GM21447 (cell line): Measurements from ENCODE around the gene ANKRD44.
A peak's percentile ranks its signal among the peaks of the same experiment; 100 is the strongest.

ENCODE experiments used
- ATAC-seq: cut with Tn5 transposase; IDR thresholded peaks from one replicate; pipeline ENCODE4 v1.9.1; 2021; ENCODE audit not compliant: unreplicated experiment

Gene ANKRD44

GRCh38 chr2:197184959-197185586 lies 125.5 kb downstream of the ANKRD44 start:
- no peak for ATAC-seq

- ATAC-seq: no peak
Observed at GRCh38 chr2:197183355-197183754, 127.2 kb downstream of the ANKRD44 start.

- no peak for ATAC-seq
Observed at GRCh38 chr2:197182668-197183067, 127.9 kb downstream of the ANKRD44 start.

GRCh38 chr2:197181491-197181890 lies 129.1 kb downstream of the ANKRD44 start:
- ATAC-seq: no peak

- no peak for ATAC-seq
Observed at GRCh38 chr2:197179744-197180498, 130.7 kb downstream of the ANKRD44 start.

- no peak for ATAC-seq
Observed at GRCh38 chr2:197176522-197176921, 134.1 kb downstream of the ANKRD44 start.

GRCh38 chr2:197174539-197175094 lies 136.0 kb downstream of the ANKRD44 start:
- ATAC-seq: no peak

- no peak for ATAC-seq
Observed at GRCh38 chr2:197171582-197171981, 139.0 kb downstream of the ANKRD44 start.

- ATAC-seq: no peak
Observed at GRCh38 chr2:197170208-197170607, 140.4 kb downstream of the ANKRD44 start.

GRCh38 chr2:197168705-197169104 lies 141.9 kb downstream of the ANKRD44 start:
- ATAC-seq: peak; percentile 51

- ATAC-seq: no peak
Observed at GRCh38 chr2:197167608-197168314, 142.8 kb downstream of the ANKRD44 start.

- ATAC-seq: no peak
Observed at GRCh38 chr2:197165020-197165419, 145.6 kb downstream of the ANKRD44 start.

GRCh38 chr2:197164141-197164754 lies 146.3 kb downstream of the ANKRD44 start:
- no peak for ATAC-seq

- no peak for ATAC-seq
Observed at GRCh38 chr2:197163712-197164140, 146.9 kb downstream of the ANKRD44 start.

- ATAC-seq: no peak
Observed at GRCh38 chr2:197161774-197162173, 148.8 kb downstream of the ANKRD44 start.

GRCh38 chr2:197159661-197160211 lies 150.8 kb downstream of the ANKRD44 start:
- peak; percentile 75 for ATAC-seq

- ATAC-seq: no peak
Observed at GRCh38 chr2:197158591-197159550, 151.7 kb downstream of the ANKRD44 start.

- ATAC-seq: no peak
Observed at GRCh38 chr2:197157879-197158537, 152.6 kb downstream of the ANKRD44 start.

- no peak for ATAC-seq
Observed at GRCh38 chr2:197156771-197157170, 153.8 kb downstream of the ANKRD44 start.
